ENCODE results near the gene TMEM132A.

The TMEM132A gene

DNA sequence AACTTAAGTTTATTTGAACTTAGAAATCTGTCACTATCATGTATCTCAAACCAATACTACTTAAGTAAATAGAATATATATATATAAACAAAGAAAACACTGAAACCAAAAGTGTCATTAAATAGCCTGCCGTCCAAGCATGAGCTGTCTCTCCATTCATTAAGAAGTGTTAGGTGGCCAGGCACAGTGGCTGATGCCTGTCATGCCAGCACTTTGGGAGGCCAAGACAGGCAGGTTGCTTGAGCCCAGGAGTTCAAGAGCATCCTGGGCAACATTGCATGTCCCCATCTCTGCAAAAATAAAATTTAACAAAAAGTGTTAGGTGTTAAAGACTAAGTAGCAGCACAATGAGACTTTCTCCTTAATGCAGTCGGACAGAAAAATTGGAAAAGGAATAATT, 61.2 kb downstream of the TMEM132A start:
- DNase-seq, result no peak

DNA sequence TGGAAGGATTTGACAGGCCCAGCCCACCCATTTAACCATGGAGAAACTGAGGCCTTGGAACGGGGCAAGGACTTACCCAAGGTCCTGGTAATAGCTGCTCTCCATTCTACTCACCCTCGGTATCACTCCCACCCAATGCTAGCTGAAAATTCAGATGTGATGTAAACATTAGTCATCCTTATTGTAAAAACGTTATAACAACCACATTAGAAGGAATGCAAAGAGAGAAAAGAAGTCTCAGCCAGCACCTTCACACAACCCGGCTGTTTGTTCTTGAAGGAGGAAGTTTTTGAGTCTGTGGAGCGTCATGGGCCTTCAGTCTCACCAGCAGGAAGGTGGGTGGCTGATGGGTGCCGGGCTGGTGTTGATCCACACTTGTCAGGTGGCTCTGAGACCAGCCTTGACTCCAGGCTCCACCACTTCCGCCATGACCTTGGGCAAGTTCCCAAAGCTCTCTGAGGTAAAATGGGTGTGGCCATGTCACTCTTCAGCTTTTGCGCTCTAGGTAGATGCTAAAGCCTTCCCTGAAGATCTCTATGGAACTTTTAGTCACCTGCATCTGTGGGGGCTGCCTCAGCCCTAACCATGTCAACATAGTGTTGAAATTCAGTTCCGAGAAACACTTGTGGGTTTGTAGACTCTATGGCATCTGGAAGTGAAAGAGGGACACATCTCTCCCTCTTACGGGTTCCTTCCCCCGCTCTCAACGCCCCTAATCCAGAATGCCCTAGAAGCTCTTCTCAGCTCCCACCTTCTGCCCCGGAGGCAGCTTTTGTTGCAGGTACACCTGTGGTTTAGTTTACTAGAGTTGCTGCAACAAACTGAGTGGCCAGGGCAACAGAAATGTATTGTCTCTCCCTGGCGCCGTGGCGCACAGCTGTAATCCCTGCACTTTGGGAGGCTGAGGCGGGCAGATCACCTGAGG, 62.0 kb downstream of the TMEM132A start:
- peak in 1 of 56 donors; percentile 20 for DNase-seq
